Gastroesophageal sphincter (tissue), 4 donors: Measurements from ENCODE around the gene MACROD1. TPM values are rescaled to one million over a fixed set of nuclear protein-coding genes. Genes with fewer than 3 reads are reported as not detected.

ENCODE experiments used
- ATAC-seq: fragments of 150-250 bp; one replicate; pipeline ENCODE4 v1.9.1; 2016; ENCODE audit warnings: mild to moderate bottlenecking, moderate library complexity
- H3K27ac ChIP-seq, 4 donors: fragments of 200-600 bp; sonication (generic) in 3 of 4; 1 replicate in 3 of 4; 2 replicates in 1 of 4; pipeline ENCODE4 v1.5.1; 2016 to 2019
- H3K27me3 ChIP-seq: fragments of 200-600 bp; sonication (generic); one replicate; pipeline ENCODE4 v1.5.1; 2019
- H3K36me3 ChIP-seq, 2 donors: fragments of 200-600 bp; sonication (generic); one replicate each; pipeline ENCODE4 v1.5.1; 2019; ENCODE audit warnings: control low read depth in 1 of 2
- H3K4me1 ChIP-seq, 3 donors: fragments of 200-600 bp; sonication (generic); 1 replicate in 2 of 3; 2 replicates in 1 of 3; pipeline ENCODE4 v1.5.1; 2016 to 2019; ENCODE audit warnings: control low read depth in 2 of 3
- H3K4me3 ChIP-seq, 2 donors: fragments of 200-600 bp; sonication (generic); one replicate each; pipeline ENCODE4 v1.5.1; 2019; ENCODE audit warnings: mild to moderate bottlenecking in 1 of 2, moderate library complexity in 1 of 2
- H3K9me3 ChIP-seq, 3 donors: fragments of 200-600 bp; sonication (generic); one replicate each; pipeline ENCODE4 v1.5.1; 2017 to 2019; ENCODE audit warnings: control low read depth in 2 of 3
- CTCF ChIP-seq, 4 experiments: fragments of 200-600 bp in 2 of 4; fragments of 450-650 bp in 2 of 4; sonication (generic) in 1 of 4; IDR thresholded peaks; one replicate each; pipeline ENCODE4 v1.5.1; 2017 to 2019; ENCODE audit warnings: antibody characterized with exemption in 4 of 4, mild to moderate bottlenecking in 2 of 4, moderate library complexity in 2 of 4
- EP300 ChIP-seq: sonication (generic); formaldehyde crosslinking; IDR thresholded peaks from one replicate; pipeline ENCODE4 v1.6.1; 2017; ENCODE audit warnings: antibody characterized with exemption, mild to moderate bottlenecking
- POLR2A ChIP-seq, 2 donors: fragments of 450-650 bp; IDR thresholded peaks; one replicate each; pipeline ENCODE4 v1.6.1; 2017; ENCODE audit warnings: antibody characterized with exemption in 2 of 2, mild to moderate bottlenecking in 2 of 2, moderate library complexity in 1 of 2
- POLR2AphosphoS5 ChIP-seq: sonication (generic); formaldehyde crosslinking; IDR thresholded peaks from one replicate; pipeline ENCODE4 v1.6.1; 2017; ENCODE audit warnings: antibody characterized with exemption
- WGBS, 2 donors: methylation state at CpG; one replicate each; pipeline ENCODE4 v1.1.5; 2018; ENCODE audit warnings: low coverage in 1 of 2; 5-methylcytosine and 5-hydroxymethylcytosine counted together
- total RNA-seq, 4 donors: library from RNA; depleted of rRNA; stranded (reverse); fragments of >200 nt; gene quantifications; one replicate each; pipeline ENCODE4 v1.1.0, GENCODE V29; 2016

MACROD1 gene
- total RNA-seq, 4 donors from 2014 or later: 26.9 to 56.2 (median 30.4) TPM

- ATAC-seq: no peak
- WGBS, 2 donors: 78 to 80% methylated on average over 2 to 7 of the region's 23 CpGs
- Histone ChIP-seq H3K27me3 (peaks cover 23% of the 10 kb centered on the region), H3K36me3 (no peaks in the 10 kb centered on the region), H3K27ac (no peak overlapping the region), H3K4me3 (no peak overlapping the region), H3K4me1 (peaks cover 0 to 60% (median 34%) of the 10 kb centered on the region in 3 donors), H3K9me3 (no peaks in the 10 kb centered on the region)
- TF ChIP-seq CTCF (IDR thresholded peaks at IDR 0.05) (no peak), EP300 (no peak), POLR2AphosphoS5 (no peak), POLR2A (IDR thresholded peaks at IDR 0.05) (no peak)
Measured at GRCh38 chr11:64003807-64004589, 161.9 kb downstream of the MACROD1 start.

- Histone ChIP-seq H3K4me1 (peaks cover 0 to 45% (median 26%) of the 10 kb centered on the region in 3 donors), H3K36me3 (peaks cover 0 to 22% of the 10 kb centered on the region in 2 donors), H3K4me3 (no peak overlapping the region), H3K9me3 (no peaks in the 10 kb centered on the region), H3K27ac (no peak overlapping the region), H3K27me3 (peaks cover 23% of the 10 kb centered on the region)
- 49 to 55% methylated on average over 3 to 8 of the region's 23 CpGs for WGBS, 2 donors
- TF ChIP-seq EP300 (no peak), POLR2A (IDR thresholded peaks at IDR 0.05) (no peak), CTCF (IDR thresholded peaks at IDR 0.05) (no peak), POLR2AphosphoS5 (no peak)
- no peak for ATAC-seq
Measured at GRCh38 chr11:64001484-64002420, 164.2 kb downstream of the MACROD1 start.

GRCh38 chr11:64000740-64001483, 165.0 kb downstream of the MACROD1 start:
- TF ChIP-seq POLR2A (IDR thresholded peaks at IDR 0.05): no peak
- TF ChIP-seq CTCF (IDR thresholded peaks at IDR 0.05): peak in 1 of 4 experiments; percentile 14
- no peak for TF ChIP-seq EP300
- 62% methylated on average over 6 of the region's 60 CpGs; no CpG with 5 or more reads in 1 of the 2 donors for whole genome bisulfite sequencing, 2 donors
- H3K9me3 ChIP-seq: no peaks in the 10 kb centered on the region
- H3K36me3 ChIP-seq: peaks cover 0 to 30% of the 10 kb centered on the region in 2 donors
- peak overlapping the region in 1 of 2 donors; percentile 49 for H3K4me3 ChIP-seq
- H3K27ac ChIP-seq: peak overlapping the region in 1 of 4 donors; percentile 37
- no peak for ATAC-seq
- H3K4me1 ChIP-seq: peaks cover 0 to 40% (median 26%) of the 10 kb centered on the region in 3 donors
- peaks cover 22% of the 10 kb centered on the region for H3K27me3 ChIP-seq

GRCh38 chr11:64000026-64000739, 165.7 kb downstream of the MACROD1 start:
- peak in 3 of 4 experiments; percentile 90 to 98 (median 96) for TF ChIP-seq CTCF (IDR thresholded peaks at IDR 0.05)
- no peak for TF ChIP-seq EP300
- no peaks in the 10 kb centered on the region for H3K9me3 ChIP-seq
- peaks cover 0 to 40% (median 26%) of the 10 kb centered on the region in 3 donors for H3K4me1 ChIP-seq
- peak; percentile 86 for ATAC-seq
- no CpG with 5 or more reads among the region's 67 CpGs for WGBS, 2 donors
- H3K36me3 ChIP-seq: peaks cover 0 to 38% of the 10 kb centered on the region in 2 donors
- peak overlapping the region in 1 of 2 donors; percentile 49 for H3K4me3 ChIP-seq
- H3K27ac ChIP-seq: peak overlapping the region in 1 of 4 donors; percentile 37
- H3K27me3 ChIP-seq: peaks cover 15% of the 10 kb centered on the region
